Right cardiac atrium (tissue), 5 donors: ENCODE results near the gene PAXX. TPM values are rescaled to one million over a fixed set of nuclear protein-coding genes. Genes with fewer than 3 reads are reported as not detected.

Source experiments
- ATAC-seq, 2 donors: fragments of 200-7000 bp; cut with Tn5 transposase; one replicate each; pipeline versions ENCODE4 v1.8.0 to v1.9.1; 2020; ENCODE audit warnings: moderate library complexity in 2 of 2, mild to moderate bottlenecking in 1 of 2
- DNase-seq, 3 donors: peaks; one replicate each; pipeline ENCODE4 v3.0.0-alpha.2; 2020
- H3K27ac ChIP-seq: one replicate; pipeline ENCODE4 v1.5.1; 2013; ENCODE audit warnings: mild to moderate bottlenecking, low read length, control low read depth, moderate library complexity
- H3K27me3 ChIP-seq: one replicate; pipeline ENCODE4 v1.6.1; 2013; ENCODE audit not compliant: control insufficient read depth, insufficient read depth
- H3K4me1 ChIP-seq: one replicate; pipeline ENCODE4 v1.6.1; 2013; ENCODE audit warnings: low read length; ENCODE audit not compliant: control insufficient read depth, insufficient read depth
- H3K4me3 ChIP-seq: one replicate; pipeline ENCODE4 v1.5.1; 2013; ENCODE audit warnings: low read length, control low read depth
- H3K9me3 ChIP-seq: one replicate; pipeline ENCODE4 v1.6.1; 2013; ENCODE audit warnings: low read length; ENCODE audit not compliant: control insufficient read depth
- WGBS: extraction: QIAGEN DNeasy Blood & Tissue Kit; methylation state at CpG from one replicate; pipeline ENCODE4 v1.1.7; 2013; 5-methylcytosine and 5-hydroxymethylcytosine counted together
- intact Hi-C, 4 donors: fragments of 100-400 bp; cut with DNase I; formaldehyde crosslinking; loops; one replicate each; pipeline versions ENCODE4 v1.11.0 to v1.14.0; 2022 to 2023
- long read RNA-seq, 4 donors: library from polyadenylated mRNA; unstranded; transcript quantifications; one replicate each; pipeline ENCODE4 v2.0.0, GENCODE V29; 2020 to 2021
- polyA plus RNA-seq: library from polyadenylated mRNA; stranded (reverse); fragments of 200-250 nt; gene quantifications from one replicate; pipeline ENCODE4 v1.2.3, GENCODE V29; 2013
- total RNA-seq, 4 donors: library from RNA; stranded (reverse); fragmentation: NEBNext Ultra II Directional; extraction: Animal tissue kit (Norgen Biotek cat#: 25700); gene quantifications; one replicate each; pipeline ENCODE4 v1.2.1, GENCODE V29; 2021
- donor health status: healthy with polysubstance abuse.
- donor health status: DM: no; HTN: yes; CAD: no.
- donor health status: DM: no; HTN: no; CAD: no.
- donor health status: DM: no; HTN: yes; CAD: no; lungs with severe emphysema.
- donor health status: DM: yes; HTN: yes; CAD: no.

Gene PAXX
- total RNA-seq (10 to 100 TPM; 24.8 to 30.4 (median 27.6) TPM), polyA plus RNA-seq (44.5 TPM)
- long read RNA-seq, donor 1, transcript PAXX-208 (5 exons, 1,077 nt) = minor isoform, 7 of 34 reads
- long read RNA-seq, donor 1, transcript PAXX-201 (7 exons, 812 nt) = major isoform, 11 of 34 reads
- long read RNA-seq, donor 1, partial matches to known transcripts = 4 of 34 reads
- long read RNA-seq, donor 1, other reads (novel, unspliced or antisense) = 12 of 34 reads
- long read RNA-seq, donor 2, transcript PAXX-208 (5 exons, 1,077 nt) = minor isoform, 8 of 48 reads
- long read RNA-seq, donor 2, transcript PAXX-201 (7 exons, 812 nt) = major isoform, 18 of 48 reads
- long read RNA-seq, donor 2, partial matches to known transcripts = 9 of 48 reads
- long read RNA-seq, donor 2, other reads (novel, unspliced or antisense) = 13 of 48 reads
- long read RNA-seq, donor 3, transcript PAXX-208 (5 exons, 1,077 nt) = major isoform, 21 of 65 reads
- long read RNA-seq, donor 3, transcript PAXX-201 (7 exons, 812 nt) = minor isoform, 6 of 65 reads
- long read RNA-seq, donor 3, partial matches to known transcripts = 14 of 65 reads
- long read RNA-seq, donor 3, other reads (novel, unspliced or antisense) = 23 of 65 reads
- long read RNA-seq, donor 4, transcript PAXX-201 (7 exons, 812 nt) = major isoform, 14 of 34 reads
- long read RNA-seq, donor 4, partial matches to known transcripts = 6 of 34 reads
- long read RNA-seq, donor 4, other reads (novel, unspliced or antisense) = 9 of 34 reads

- H3K27ac ChIP-seq = peak within 1 kb of the TSS; percentile 71
- H3K4me3 ChIP-seq = peak within 1 kb of the TSS; percentile 64
- DNase-seq (peak; percentile 94 to 98 (median 98)), ATAC-seq (peak; percentile 89 to 93)
- no peaks in the 10 kb centered on the region for H3K9me3 ChIP-seq
- under 1% methylated on average over 92 of the region's 92 CpGs for WGBS
- H3K27me3 ChIP-seq = no peaks in the 10 kb centered on the region
- H3K4me1 ChIP-seq = peaks cover 8% of the 10 kb centered on the region
- intact Hi-C loops = no loop called here
Measured at GRCh38 chr9:136991993-136992818, at the start of gene PAXX. Gene PAXX, plus strand, starts transcription at chr9:136992422. Its CDS starts 22 bp downstream, at chr9:136992444.

- intact Hi-C loops = loop anchor here in 3 of 4 donors (5.0 to 10.0 kb wide), 7 partner anchors 61 to 151 kb away; partner anchors contain the start of genes PHPT1 (in 2 of the 3), TMEM141 (in 2 of the 3), AJM1 (in 1 of the 3) and CCDC183 (in 1 of the 3)
- no peaks in the 10 kb centered on the region for H3K9me3 ChIP-seq
- WGBS = 92% methylated on average over 16 of the region's 16 CpGs
- peak in 1 of 3 donors; percentile 53 for DNase-seq
- no peak overlapping the region for H3K4me3 ChIP-seq
- H3K27ac ChIP-seq = no peak overlapping the region
- ATAC-seq = no peak
- no peaks in the 10 kb centered on the region for H3K4me1 ChIP-seq
- H3K27me3 ChIP-seq = no peaks in the 10 kb centered on the region
Measured at GRCh38 chr9:136942881-136943230, 49.4 kb upstream of the PAXX start.

- ATAC-seq = peak in 1 of 2 donors; percentile 0
- intact Hi-C loops = loop anchor here in 3 of 4 donors (5.0 to 10.0 kb wide), 7 partner anchors 61 to 151 kb away; partner anchors contain the start of genes PHPT1 (in 2 of the 3), TMEM141 (in 2 of the 3), AJM1 (in 1 of the 3) and CCDC183 (in 1 of the 3)
- peak overlapping the region; percentile 93 for H3K27ac ChIP-seq
- peak overlapping the region; percentile 75 for H3K4me3 ChIP-seq
- no peaks in the 10 kb centered on the region for H3K27me3 ChIP-seq
- DNase-seq = peak in 2 of 3 donors; percentile 60 to 65
- H3K9me3 ChIP-seq = no peaks in the 10 kb centered on the region
- WGBS = 19% methylated on average over 61 of the region's 61 CpGs
- H3K4me1 ChIP-seq = no peaks in the 10 kb centered on the region
Measured at GRCh38 chr9:136943291-136944211, 48.7 kb upstream of the PAXX start.

- no peaks in the 10 kb centered on the region for H3K27me3 ChIP-seq
- no peaks in the 10 kb centered on the region for H3K4me1 ChIP-seq
- peak overlapping the region; percentile 93 for H3K27ac ChIP-seq
- H3K4me3 ChIP-seq = peak overlapping the region; percentile 75
- H3K9me3 ChIP-seq = no peaks in the 10 kb centered on the region
- ATAC-seq = peak; percentile 12 to 31
- under 1% methylated on average over 45 of the region's 45 CpGs for WGBS
- intact Hi-C loops = loop anchor here in 3 of 4 donors (5.0 to 10.0 kb wide), 7 partner anchors 62 to 152 kb away; partner anchors contain the start of genes PHPT1 (in 2 of the 3), TMEM141 (in 2 of the 3), AJM1 (in 1 of the 3) and CCDC183 (in 1 of the 3)
- no peak for DNase-seq
Measured at GRCh38 chr9:136944212-136944518, 48.1 kb upstream of the PAXX start.

GRCh38 chr9:136944519-136945332 lies 47.5 kb upstream of the PAXX start, which contains the start of the genes C8G and FBXW5:
Gene C8G, plus strand, starts transcription at chr9:136945243. Its CDS starts 78 bp downstream, at chr9:136945321.
Gene FBXW5, minus strand, starts transcription at chr9:136944738. Its CDS starts 655 bp downstream, at chr9:136944083.
- Histone ChIP-seq H3K4me3 (peak within 1 kb of the TSS; percentile 75), H3K4me1 (no peaks in the 10 kb centered on the region), H3K27ac (peak within 1 kb of the TSS; percentile 93), H3K27me3 (no peaks in the 10 kb centered on the region), H3K9me3 (no peaks in the 10 kb centered on the region)
- 5% methylated on average over 74 of the region's 74 CpGs for whole genome bisulfite sequencing
- intact Hi-C loops = loop anchor here in 3 of 4 donors (5.0 to 10.0 kb wide), 10 partner anchors 38 to 152 kb away; partner anchors contain the start of genes PHPT1 (in 2 of the 3), TMEM141 (in 2 of the 3), ABCA2 (in 1 of the 3) and AJM1 (in 1 of the 3)
- ATAC-seq (peak; percentile 64 to 75), DNase-seq (peak; percentile 96 to 99 (median 98))

GRCh38 chr9:136945333-136946227 lies 46.6 kb upstream of the PAXX start:
- DNase-seq (peak; percentile 50 to 76 (median 68)), ATAC-seq (no peak)
- no peak overlapping the region for H3K4me3 ChIP-seq
- H3K9me3 ChIP-seq = no peaks in the 10 kb centered on the region
- WGBS = 89% methylated on average over 30 of the region's 30 CpGs
- no peaks in the 10 kb centered on the region for H3K27me3 ChIP-seq
- H3K4me1 ChIP-seq = no peaks in the 10 kb centered on the region
- intact Hi-C loops = loop anchor here in 3 of 4 donors (5.0 to 10.0 kb wide), 7 partner anchors 37 to 151 kb away; partner anchors contain the start of genes ABCA2 (in 1 of the 3), AJM1 (in 1 of the 3), CCDC183 (in 1 of the 3) and FUT7 (in 1 of the 3)
- no peak overlapping the region for H3K27ac ChIP-seq

- ATAC-seq (no peak), DNase-seq (peak in 2 of 3 donors; percentile 60 to 71)
- 76% methylated on average over 27 of the region's 27 CpGs for WGBS
- intact Hi-C loops = loop anchor here in 3 of 4 donors (5.0 to 10.0 kb wide), 7 partner anchors 36 to 152 kb away; partner anchors contain the start of genes ABCA2 (in 1 of the 3), AJM1 (in 1 of the 3), CCDC183 (in 1 of the 3) and FUT7 (in 1 of the 3)
- H3K4me1 ChIP-seq = no peaks in the 10 kb centered on the region
- no peak overlapping the region for H3K27ac ChIP-seq
- no peak overlapping the region for H3K4me3 ChIP-seq
- H3K27me3 ChIP-seq = no peaks in the 10 kb centered on the region
- no peaks in the 10 kb centered on the region for H3K9me3 ChIP-seq
Measured at GRCh38 chr9:136946228-136947027, 45.8 kb upstream of the PAXX start.
